ACC112 (cell line): ENCODE results near the gene CST4.
"Not testable (repeated sequence)": the region's sequence is repeated elsewhere in the genome, so short reads cannot be mapped to it uniquely, and the experiment has no call there.

Source experiments
- H2AFZ ChIP-seq: fragments of 200-600 bp; sonication (generic); one replicate; pipeline ENCODE4 v1.6.0; 2017; ENCODE audit warnings: antibody characterized with exemption, low read length; ENCODE audit not compliant: unreplicated experiment
- H3K27ac ChIP-seq: fragments of 200-600 bp; sonication (generic); 2 replicates; pipeline ENCODE4 v1.5.1; 2014; ENCODE audit warnings: low read depth, mild to moderate bottlenecking, antibody characterized with exemption, low read length, moderate library complexity
- H3K27me3 ChIP-seq: fragments of 200-600 bp; sonication (generic); 2 replicates; pipeline ENCODE4 v1.6.1; 2014; ENCODE audit warnings: mild to moderate bottlenecking, antibody characterized with exemption, low read length, moderate library complexity, mixed read lengths; ENCODE audit not compliant: insufficient read depth
- H3K36me3 ChIP-seq: fragments of 200-600 bp; sonication (generic); 2 replicates; pipeline ENCODE4 v1.6.1; 2016; ENCODE audit warnings: mild to moderate bottlenecking, antibody characterized with exemption, low read length, moderate library complexity, mixed read lengths; ENCODE audit not compliant: insufficient read depth
- H3K4me1 ChIP-seq: fragments of 200-600 bp; sonication (generic); one replicate; pipeline ENCODE4 v1.6.1; 2016; ENCODE audit warnings: low read length, mixed read lengths; ENCODE audit not compliant: insufficient read depth, unreplicated experiment, control insufficient read depth
- H3K4me3 ChIP-seq: fragments of 200-600 bp; sonication (generic); 2 replicates; pipeline ENCODE4 v1.5.1; 2014; ENCODE audit warnings: mild to moderate bottlenecking, low read depth, low read length
- H3K79me2 ChIP-seq: fragments of 200-600 bp; sonication (generic); one replicate; pipeline ENCODE4 v1.6.0; 2016; ENCODE audit warnings: low read length; ENCODE audit not compliant: control insufficient read depth, unreplicated experiment, insufficient read depth

CST4 gene

DNA sequence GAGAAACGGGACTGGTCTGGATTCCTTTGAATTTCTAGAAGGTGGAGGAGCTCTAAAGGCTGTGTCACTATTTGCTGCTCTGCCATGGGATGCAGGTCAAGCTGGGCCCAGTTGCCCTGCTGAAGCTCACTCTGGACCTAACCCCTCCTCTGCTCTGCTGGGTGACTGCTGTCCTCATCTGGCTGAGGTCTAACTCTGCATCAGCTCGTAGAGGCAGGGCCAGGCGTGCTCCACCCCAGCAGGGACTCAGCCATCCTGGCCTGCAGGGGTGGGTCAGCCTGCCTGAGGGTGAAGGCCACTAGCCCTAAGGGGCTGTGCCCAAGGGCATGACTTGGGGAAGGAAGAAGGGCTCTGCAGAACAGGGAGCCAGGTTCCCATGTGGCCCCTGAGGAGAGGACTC, 852 bp downstream of the CST4 start:
- Histone ChIP-seq H3K27me3 (no peaks in the 10 kb centered on the region), H3K36me3 (no peaks in the 10 kb centered on the region), H2AFZ (no peak overlapping the region), H3K4me1 (peaks cover 27% of the 10 kb centered on the region), H3K27ac (no peak overlapping the region), H3K4me3 (no peak overlapping the region), H3K79me2 (no peaks in the 10 kb centered on the region)

GRCh38 chr20:23686046-23686750, 2.6 kb downstream of the CST4 start:
- H3K79me2 ChIP-seq = no peaks in the 10 kb centered on the region
- no peak overlapping the region for H3K27ac ChIP-seq
- peaks cover 20% of the 10 kb centered on the region for H3K4me1 ChIP-seq
- no peak overlapping the region for H2AFZ ChIP-seq
- H3K36me3 ChIP-seq = no peaks in the 10 kb centered on the region
- H3K27me3 ChIP-seq = no peaks in the 10 kb centered on the region
- no peak overlapping the region for H3K4me3 ChIP-seq

GRCh38 chr20:23685529-23685896, 3.3 kb downstream of the CST4 start:
- H2AFZ ChIP-seq, H3K79me2 ChIP-seq, H3K4me3 ChIP-seq, H3K27me3 ChIP-seq, H3K36me3 ChIP-seq, H3K27ac ChIP-seq: not testable (repeated sequence)
- H3K4me1 ChIP-seq = peaks cover 20% of the 10 kb centered on the region

DNA sequence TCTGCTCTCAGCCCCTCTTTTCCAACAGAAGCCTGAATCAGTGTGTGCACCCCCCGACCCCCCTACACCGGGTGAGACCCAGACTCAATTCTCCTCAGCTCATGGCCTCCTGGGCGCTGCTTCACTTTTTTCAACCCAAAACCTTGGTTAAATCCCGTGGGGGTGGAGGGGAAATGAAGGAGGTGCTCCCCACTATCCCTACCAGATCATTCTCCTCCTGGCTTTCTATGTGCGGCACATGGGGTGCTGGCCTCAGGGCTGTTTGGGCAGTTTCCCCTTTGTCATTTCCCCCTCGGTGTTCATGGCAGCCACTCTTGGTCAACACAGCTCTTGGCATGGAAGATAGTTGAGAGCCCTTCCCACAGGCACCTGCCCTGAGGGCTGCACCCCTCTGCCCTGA, 4.6 kb downstream of the CST4 start:
- no peaks in the 10 kb centered on the region for H3K36me3 ChIP-seq
- no peaks in the 10 kb centered on the region for H3K27me3 ChIP-seq
- H3K4me1 ChIP-seq = peaks cover 20% of the 10 kb centered on the region
- no peaks in the 10 kb centered on the region for H3K79me2 ChIP-seq
- no peak overlapping the region for H3K27ac ChIP-seq
- H2AFZ ChIP-seq = no peak overlapping the region
- H3K4me3 ChIP-seq = no peak overlapping the region

DNA sequence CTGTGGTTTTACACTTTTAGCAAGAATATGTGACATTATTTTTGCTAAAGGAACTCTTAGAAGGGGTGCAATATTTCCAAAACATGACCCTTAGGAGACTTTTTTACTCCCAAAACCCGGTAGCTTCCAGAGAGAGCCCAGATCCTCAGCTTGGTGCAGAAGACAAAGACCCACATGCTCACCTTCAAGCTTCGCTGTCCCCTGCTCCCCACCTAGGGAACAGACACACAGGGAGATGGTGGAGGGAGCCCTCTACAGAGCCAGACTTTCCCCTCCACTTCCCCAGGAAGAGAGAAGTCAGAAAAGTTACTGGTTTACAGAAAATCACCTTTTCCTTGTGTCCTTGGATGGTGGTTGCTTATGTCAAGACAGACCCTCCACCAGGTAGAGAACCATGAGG, 5.0 kb downstream of the CST4 start:
- peaks cover 20% of the 10 kb centered on the region for H3K4me1 ChIP-seq
- no peaks in the 10 kb centered on the region for H3K79me2 ChIP-seq
- H3K4me3 ChIP-seq = no peak overlapping the region
- no peaks in the 10 kb centered on the region for H3K36me3 ChIP-seq
- no peaks in the 10 kb centered on the region for H3K27me3 ChIP-seq
- no peak overlapping the region for H3K27ac ChIP-seq
- H2AFZ ChIP-seq = no peak overlapping the region

DNA sequence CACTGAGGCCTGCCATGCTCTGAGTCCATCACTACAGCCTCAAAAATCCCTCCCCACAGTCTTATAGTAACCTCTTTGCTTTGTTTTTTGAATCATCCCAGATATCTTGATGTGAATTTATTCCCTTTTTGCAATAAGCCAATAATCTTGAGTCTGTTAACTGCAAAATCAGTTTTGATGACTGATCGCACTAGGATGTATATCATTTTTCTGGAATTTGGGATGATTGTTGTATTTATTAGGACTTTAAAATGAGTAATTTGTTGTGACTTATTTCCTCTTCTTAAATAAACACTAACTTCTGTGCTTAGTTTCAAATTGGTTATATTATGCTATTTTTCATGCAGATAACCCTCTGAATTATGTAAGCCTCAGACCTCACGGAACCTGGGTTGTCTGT, 5.6 kb downstream of the CST4 start:
- Histone ChIP-seq H3K4me3 (no peak overlapping the region), H2AFZ (no peak overlapping the region), H3K27ac (no peak overlapping the region), H3K79me2 (no peaks in the 10 kb centered on the region), H3K4me1 (peaks cover 20% of the 10 kb centered on the region), H3K27me3 (no peaks in the 10 kb centered on the region), H3K36me3 (no peaks in the 10 kb centered on the region)

DNA sequence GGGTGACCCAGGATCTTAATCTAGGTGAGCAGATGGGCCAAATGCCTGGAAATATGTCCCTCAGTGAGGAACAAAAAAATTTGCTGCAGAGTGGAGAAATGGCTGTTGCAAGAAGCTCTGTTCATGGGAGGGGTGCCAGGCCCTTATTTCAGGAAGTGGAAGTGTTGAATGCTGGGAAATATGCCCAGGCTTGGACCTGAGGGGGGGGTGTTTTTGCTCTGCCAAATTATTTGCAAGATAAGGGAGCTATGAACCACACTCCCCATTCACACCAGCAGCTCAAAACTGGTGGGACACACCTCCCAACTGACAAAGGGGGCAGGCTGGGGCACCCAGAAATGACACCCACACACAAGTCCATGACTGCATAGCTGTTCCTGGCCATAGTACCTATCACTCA, 8.7 kb downstream of the CST4 start:
- Histone ChIP-seq H2AFZ (no peak overlapping the region), H3K27ac (no peak overlapping the region), H3K4me3 (no peak overlapping the region), H3K36me3 (no peaks in the 10 kb centered on the region), H3K27me3 (no peaks in the 10 kb centered on the region; the same call in 1 of the 2 replicates), H3K79me2 (no peaks in the 10 kb centered on the region), H3K4me1 (peaks cover 20% of the 10 kb centered on the region)

DNA sequence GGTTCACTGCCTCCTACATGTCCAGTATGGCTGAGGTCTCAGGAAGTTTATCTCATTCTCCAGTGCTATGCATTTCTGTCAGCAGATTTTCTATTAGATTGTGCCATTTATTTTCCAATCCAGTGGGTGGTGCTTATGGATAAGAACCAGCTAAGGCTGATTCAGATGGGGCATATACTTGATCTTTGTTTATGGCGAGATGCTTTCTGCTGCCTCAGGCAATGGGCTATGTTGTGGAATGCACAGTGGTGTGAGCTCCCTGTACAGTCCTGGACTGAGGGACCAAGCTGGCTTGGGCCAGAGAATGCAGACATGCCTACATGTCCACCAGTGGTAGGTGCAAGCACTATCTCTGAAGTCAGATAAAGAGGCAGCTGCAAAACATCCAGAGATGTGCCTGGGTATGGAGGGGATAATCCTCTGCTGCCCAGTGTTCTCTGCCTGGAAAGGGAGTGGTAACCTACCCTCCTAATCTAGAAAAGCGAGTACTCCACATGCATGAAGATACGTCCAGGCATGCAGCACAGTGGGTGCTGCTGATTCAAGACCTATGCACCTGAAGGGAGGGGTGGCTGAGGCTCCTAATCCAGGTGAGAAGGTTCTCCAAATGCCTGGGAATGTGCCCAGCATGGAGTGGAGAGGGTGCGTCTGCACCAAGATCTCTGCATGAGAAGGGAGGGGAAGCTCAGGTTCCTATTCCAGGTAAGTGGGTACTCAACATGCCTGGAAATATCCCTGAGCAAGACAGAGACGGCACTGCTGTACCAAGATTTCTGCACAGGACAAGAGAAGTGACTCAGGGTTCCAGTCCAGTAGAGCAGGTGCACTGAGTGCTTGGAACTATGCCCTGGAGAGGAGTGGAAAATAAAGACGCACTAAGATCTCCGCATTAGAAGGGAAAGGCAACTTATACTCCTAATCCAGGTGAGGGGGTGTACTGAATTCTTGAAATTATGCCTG, 9.4 kb downstream of the CST4 start:
- Histone ChIP-seq H3K4me3 (no peak overlapping the region), H3K36me3 (no peaks in the 10 kb centered on the region), H3K27ac (no peak overlapping the region), H3K27me3 (no peaks in the 10 kb centered on the region; the same call in 1 of the 2 replicates), H2AFZ (no peak overlapping the region), H3K79me2 (no peaks in the 10 kb centered on the region), H3K4me1 (peaks cover 20% of the 10 kb centered on the region)

DNA sequence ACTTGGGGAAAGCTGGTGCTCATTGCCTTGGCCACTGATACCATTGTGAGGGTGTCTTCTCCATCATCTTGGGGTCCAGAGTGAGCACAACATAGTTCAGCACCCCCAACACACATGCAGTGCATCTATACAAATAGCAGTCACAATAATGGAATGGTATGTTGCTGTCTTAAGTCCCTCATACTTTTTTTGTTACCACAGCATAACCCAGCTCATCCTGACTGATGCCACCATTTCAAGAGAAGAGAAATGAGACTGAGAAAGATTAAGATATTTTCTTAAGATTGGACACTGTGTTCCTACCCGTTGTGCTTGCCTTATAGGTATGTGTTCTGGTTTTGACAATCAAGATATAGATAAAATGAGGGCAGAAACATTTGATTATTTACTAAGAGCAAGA, 15.6 kb downstream of the CST4 start:
- Histone ChIP-seq H3K79me2 (no peaks in the 10 kb centered on the region), H3K27me3 (no peaks in the 10 kb centered on the region; the same call in 1 of the 2 replicates), H2AFZ (no peak overlapping the region), H3K4me3 (no peak overlapping the region), H3K4me1 (no peaks in the 10 kb centered on the region), H3K36me3 (no peaks in the 10 kb centered on the region), H3K27ac (no peak overlapping the region)

GRCh38 chr20:23672158-23672557, 16.7 kb downstream of the CST4 start:
- H2AFZ ChIP-seq = no peak overlapping the region
- H3K4me3 ChIP-seq = no peak overlapping the region
- H3K27ac ChIP-seq = no peak overlapping the region
- no peaks in the 10 kb centered on the region for H3K36me3 ChIP-seq
- no peaks in the 10 kb centered on the region; the same call in 1 of the 2 replicates for H3K27me3 ChIP-seq
- peaks cover under 1% of the 10 kb centered on the region for H3K4me1 ChIP-seq
- no peaks in the 10 kb centered on the region for H3K79me2 ChIP-seq

DNA sequence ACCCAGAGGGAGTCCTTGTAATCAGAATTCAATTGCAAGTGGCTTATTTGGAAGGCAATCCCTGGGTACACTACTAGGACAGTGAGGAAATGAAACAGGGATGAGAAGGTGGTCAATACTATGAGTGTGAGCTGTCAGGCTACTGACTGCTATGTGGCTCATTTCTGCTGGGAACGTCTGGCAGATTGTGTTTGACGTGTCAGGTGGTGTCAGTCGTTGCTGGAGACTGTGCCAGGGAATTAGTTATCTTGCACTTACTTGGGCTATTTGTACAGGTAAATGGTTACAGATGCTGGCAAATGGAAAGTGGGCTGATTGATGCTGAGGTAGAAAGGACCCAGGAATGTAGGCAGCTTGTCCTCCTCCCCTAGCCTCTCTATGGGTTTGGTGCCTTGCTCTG, 17.4 kb downstream of the CST4 start:
- Histone ChIP-seq H2AFZ (no peak overlapping the region), H3K27ac (no peak overlapping the region), H3K4me3 (no peak overlapping the region), H3K27me3 (no peaks in the 10 kb centered on the region; the same call in 1 of the 2 replicates), H3K4me1 (peaks cover 8% of the 10 kb centered on the region), H3K36me3 (no peaks in the 10 kb centered on the region), H3K79me2 (no peaks in the 10 kb centered on the region)
